ENCODE results near the gene CARNS1.

Gene CARNS1

GRCh38 chr11:67375320-67376055, 40.0 kb upstream of the CARNS1 start:
- DNase-seq (ENCODE audit: low spot score): no peak

DNA sequence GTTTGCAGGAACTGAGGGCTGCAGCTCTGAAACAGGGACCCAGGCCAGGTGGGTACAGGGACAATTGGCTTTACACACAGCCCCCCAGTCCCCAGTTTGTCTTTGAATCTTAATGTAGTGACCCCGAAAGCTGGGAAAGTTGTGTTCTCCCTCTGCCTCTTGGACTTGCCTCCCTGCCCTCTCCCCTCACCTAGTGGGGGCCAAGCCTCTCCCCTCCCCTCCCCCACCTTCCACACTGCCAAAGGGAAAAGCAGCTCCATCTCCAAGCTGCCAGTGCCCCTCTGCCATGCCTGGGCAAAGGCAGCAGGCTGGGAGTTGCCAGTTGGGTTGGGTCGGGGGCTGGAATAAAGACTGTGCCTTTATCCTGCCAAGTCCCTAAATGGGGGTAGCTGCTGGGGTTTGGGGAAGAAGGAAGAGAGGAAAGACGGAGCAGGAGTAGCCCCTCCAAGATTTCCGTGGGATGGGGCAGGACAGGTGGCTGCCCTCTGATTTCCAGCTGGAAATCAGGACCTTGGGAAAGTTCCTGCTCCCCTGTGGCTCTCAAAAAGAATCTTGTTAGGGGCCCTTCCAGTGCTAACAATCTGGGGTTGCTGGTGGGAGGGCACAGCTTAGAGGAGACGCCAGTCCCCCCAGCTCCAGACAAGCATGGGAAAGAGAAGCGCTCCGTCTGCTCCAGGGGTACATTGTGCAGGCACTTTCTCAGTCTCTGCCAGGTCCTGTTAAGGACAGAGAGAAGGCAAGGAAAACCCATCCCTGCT, 39.2 kb upstream of the CARNS1 start:
- DNase-seq (ENCODE audit: low spot score): no peak

DNA sequence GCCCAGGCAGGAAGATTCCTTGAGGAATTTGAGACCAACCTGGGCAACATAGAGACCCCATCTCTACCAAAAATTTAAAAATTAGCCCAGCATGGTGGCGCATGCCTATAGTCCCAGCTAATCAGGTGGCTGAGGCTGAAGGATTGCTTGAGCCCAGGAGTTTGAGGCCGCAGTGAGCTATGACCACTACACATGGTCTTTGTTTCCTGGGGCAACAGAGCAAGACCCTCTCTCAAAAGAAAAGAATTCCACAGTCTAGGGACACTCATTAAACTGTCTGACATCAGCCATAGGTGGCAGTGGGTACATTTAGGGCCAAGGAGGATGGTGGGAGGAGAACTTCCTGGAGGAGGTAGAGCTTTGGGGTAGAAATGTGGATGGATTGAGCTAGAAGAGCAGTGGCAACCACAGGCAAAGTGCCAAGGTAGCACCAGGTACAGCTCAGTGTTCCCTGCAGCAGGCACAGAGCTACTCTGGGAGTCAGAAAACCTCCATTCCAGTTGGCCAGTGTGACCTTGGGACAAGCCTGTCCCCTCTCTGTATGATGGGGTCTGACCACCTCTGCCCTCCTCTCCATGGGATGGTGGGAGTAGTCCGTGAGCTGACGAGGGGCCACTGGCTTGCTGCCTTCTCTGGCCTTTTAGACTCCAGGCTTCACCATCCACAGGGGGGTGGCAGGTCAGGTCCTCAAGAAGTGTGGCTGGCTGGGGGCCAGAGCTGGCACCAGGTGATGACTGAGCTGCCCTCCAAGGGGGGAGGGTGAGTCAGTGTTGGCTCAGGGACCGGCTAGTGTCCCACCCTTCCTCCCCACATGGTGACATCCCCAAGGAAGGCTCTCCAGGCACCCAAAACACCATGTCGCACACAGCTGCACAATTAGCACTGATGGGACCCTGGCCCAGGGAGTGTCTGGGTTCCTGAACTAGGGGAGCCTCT, 38.3 kb upstream of the CARNS1 start:
- DNase-seq (ENCODE audit: low spot score): no peak

DNA sequence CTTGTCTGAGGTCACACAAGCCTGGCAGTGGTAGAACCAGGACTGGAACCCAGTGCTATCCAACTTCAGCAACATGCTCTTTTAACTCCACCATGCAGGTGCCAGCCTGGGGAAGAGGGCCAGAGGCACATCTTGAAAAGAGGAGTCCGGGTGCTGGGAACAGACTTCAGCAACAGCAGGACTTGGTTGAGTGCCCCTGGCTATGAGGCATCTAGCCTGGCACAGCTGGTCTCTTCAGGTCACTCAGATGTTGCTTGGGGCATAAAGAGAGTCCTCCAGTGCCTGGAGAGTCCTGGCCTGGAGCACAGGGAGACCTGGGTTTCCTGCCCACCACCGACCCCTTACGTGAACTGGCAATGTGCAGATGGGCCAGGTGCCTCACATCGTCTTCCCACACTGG, 36.9 kb upstream of the CARNS1 start:
- no peak for DNase-seq (ENCODE audit: low spot score)

GRCh38 chr11:67379061-67380058, 36.1 kb upstream of the CARNS1 start:
- no peak for DNase-seq (ENCODE audit: low spot score)

GRCh38 chr11:67381244-67381972, 34.1 kb upstream of the CARNS1 start:
- DNase-seq (ENCODE audit: low spot score): no peak

DNA sequence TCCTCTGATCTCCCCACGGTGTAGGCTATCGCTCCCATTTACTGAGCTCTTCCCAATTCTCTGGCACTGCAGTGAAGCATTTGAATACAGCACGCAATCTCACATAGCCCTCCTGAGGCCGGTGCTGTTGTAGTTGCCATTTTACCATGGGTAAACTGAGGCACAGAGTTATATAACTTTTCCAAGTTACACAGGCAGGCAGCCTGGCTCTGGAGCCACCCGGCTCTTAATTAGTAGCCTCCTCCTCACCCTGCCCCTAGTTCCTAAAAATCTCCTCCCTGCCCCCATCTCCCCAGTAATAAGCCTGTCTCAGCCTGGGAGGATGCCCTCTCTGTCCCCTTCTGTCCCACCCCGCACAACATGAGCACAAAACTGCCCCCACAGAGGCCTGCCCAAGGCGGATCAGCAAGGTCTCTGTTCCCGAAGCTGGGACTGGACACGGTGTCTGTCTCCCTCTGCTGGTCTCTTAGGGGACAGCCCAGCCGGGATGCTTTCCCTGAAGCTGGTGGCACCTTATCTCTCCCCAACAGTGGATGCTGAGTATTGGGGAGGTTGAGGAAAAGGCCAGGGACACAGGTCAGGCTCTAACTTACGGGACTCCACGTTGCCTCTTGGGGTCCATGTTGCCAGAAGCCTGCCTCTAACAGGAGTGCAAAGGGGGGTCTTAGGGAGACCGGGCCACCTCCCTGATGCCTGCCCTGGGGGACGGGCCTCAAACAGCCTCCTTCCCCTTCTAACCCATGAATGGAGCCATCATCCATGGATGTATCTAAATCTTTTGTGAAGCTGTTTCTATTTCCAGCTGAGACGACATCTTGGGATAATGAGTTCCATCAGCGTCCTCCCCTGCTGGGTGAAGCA, 33.0 kb upstream of the CARNS1 start:
- peak; percentile 86 for DNase-seq (ENCODE audit: low spot score)

DNA sequence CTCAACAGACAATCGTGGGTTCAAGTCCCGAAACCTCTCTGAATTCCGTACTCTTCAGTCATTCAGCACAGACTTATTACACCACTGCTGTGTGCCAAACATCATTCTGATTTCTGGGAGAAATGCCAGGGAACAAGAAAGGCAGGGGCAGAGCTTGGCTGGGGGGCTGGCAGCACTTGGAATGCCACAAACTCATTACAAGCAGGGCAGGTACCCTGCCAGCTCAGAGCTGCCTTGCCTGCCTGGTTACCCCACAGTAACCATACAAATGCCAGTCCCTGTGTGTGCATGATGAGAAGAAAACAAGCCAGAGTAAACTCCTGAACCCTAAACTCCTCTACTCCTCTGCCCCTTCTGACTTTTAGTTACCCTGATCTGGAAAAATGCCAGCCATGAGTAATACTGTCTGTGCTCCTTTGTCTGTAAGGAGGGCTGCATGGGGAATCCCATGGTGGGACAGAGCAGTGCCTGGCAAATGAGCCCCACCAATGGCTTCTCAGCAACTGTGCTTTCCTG, 30.6 kb upstream of the CARNS1 start:
- DNase-seq (ENCODE audit: low spot score): no peak

GRCh38 chr11:67387069-67387468, 28.4 kb upstream of the CARNS1 start:
- DNase-seq (ENCODE audit: low spot score): no peak

DNA sequence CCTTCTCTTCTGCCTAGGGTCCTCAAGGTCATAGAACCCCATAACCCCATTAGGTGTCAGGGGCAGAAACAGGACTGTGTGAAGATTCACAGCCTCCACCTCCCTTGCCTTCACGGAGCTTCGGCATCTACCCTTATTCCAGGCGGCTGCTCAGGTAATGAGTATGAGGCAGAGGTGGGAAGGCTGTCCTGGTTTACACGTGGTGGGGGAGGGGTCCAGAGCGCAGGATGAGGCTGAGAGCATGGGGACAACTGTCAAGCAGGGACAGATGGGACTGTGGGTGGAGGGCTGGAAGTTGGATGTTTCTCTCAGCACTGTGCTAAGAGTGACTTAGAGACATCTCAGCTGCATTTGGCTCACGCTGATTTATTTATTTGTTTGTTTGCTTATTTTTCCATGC, 28.0 kb upstream of the CARNS1 start:
- DNase-seq (ENCODE audit: low spot score): no peak

DNA sequence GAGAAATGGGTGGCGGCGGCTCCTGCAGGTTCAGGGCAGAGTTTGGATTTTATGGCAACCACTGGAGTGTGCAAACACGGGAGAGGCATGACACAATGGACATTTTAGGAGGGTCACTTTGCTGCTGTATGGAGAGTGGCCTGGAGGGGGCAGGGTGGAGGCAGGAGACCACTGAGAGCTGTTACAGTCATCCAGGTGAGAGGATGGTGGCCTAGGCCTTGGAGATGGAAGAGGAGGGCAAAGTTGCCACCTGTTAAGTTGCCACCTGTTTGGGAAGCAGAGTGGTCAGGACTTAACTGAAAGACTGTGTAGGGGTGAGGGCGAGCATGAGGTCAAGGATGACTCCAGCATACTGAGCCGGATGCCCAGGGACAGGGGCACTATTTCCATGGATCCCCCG, 26.0 kb upstream of the CARNS1 start:
- DNase-seq (ENCODE audit: low spot score): no peak

- DNase-seq (ENCODE audit: low spot score): no peak
Measured at GRCh38 chr11:67390947-67391303, 24.6 kb upstream of the CARNS1 start.

- peak; percentile 94 for DNase-seq (ENCODE audit: low spot score)
Measured at GRCh38 chr11:67391304-67392182, 23.9 kb upstream of the CARNS1 start, which contains the start of gene RAD9A. Gene RAD9A, plus strand, starts transcription at chr11:67391986. Its CDS starts 59 bp downstream, at chr11:67392045.

GRCh38 chr11:67392183-67392715, 23.2 kb upstream of the CARNS1 start:
- DNase-seq (ENCODE audit: low spot score): no peak

DNA sequence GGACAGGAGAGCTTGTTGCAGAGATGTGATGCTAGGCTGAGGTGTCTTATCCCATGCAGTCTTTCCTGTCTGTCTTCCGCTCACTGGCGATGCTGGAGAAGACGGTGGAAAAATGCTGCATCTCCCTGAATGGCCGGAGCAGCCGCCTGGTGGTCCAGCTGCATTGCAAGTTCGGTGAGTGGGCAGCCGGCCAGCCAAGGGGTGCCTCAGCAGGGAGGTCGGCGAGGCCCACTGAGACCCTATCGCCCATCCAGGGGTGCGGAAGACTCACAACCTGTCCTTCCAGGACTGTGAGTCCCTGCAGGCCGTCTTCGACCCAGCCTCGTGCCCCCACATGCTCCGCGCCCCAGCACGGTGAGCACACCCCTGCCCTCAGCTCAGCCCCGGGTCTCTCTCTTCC, 22.0 kb upstream of the CARNS1 start:
- DNase-seq (ENCODE audit: low spot score): no peak

DNA sequence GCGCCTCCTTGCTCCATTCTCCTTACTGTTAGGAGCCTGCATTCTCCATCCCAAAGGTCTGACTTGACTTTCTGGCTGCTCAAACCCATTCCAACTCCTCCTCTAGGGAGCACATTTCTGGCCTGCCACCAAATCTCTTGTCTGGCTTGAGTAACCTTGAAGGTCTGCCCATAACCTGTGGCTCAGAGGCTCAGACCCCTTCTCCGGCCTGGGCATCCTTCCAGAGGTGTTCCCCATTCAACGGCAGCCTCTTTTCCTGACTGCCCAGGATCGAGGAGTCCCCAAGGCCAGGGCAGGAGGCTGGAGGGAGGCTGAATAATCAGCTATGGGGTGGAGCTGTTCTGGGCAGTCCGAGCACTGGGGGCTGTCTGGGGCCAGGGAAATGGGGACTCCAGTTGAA, 21.5 kb upstream of the CARNS1 start:
- DNase-seq (ENCODE audit: low spot score): no peak

DNA sequence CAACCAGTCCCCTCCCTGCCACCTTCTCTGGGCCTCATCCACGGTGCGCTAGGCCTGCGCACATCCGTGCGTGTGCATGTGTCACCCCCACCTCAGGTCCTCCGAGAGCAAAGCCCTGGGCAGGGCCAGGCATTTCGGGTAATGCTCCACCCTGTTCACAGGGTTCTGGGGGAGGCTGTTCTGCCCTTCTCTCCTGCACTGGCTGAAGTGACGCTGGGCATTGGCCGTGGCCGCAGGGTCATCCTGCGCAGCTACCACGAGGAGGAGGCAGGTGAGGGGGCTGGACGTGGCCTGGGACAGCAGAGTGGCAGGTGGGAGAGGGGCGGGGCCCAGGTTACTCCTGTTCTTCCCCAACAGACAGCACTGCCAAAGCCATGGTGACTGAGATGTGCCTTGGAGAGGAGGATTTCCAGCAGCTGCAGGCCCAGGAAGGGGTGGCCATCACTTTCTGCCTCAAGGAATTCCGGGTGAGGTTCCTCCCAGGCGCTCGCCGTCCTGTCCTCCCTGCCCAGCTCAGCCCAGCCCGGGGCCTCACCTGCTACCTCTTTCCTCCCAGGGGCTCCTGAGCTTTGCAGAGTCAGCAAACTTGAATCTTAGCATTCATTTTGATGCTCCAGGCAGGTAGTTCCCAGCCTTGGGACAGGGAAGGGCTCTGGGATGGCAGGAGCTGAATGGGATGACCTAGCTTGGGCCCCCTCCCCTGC, 19.8 kb upstream of the CARNS1 start:
- no peak for DNase-seq (ENCODE audit: low spot score)

GRCh38 chr11:67396259-67396581, 19.3 kb upstream of the CARNS1 start:
- DNase-seq (ENCODE audit: low spot score): no peak
